Keratinocyte (primary cell): Measurements from ENCODE around the gene VAT1L. TPM values are rescaled to one million over a fixed set of nuclear protein-coding genes. Genes with fewer than 3 reads are reported as not detected.

Experiments used
- DNase-seq: peaks from one replicate; pipeline ENCODE4 v3.0.0-alpha.2; 2011; ENCODE audit warnings: low read depth, missing footprints, low spot score
- FAIRE-seq: peaks from 2 replicates; lab custom pipeline; 2011; peaks lifted over from hg19 to GRCh38; lab: Jason Lieb, UNC
- H2AFZ ChIP-seq: 2 replicates; pipeline ENCODE4 v1.6.0; 2012; ENCODE audit warnings: low read length, control low read depth, inconsistent platforms; ENCODE audit not compliant: control insufficient read depth
- H3K27ac ChIP-seq: 2 replicates; pipeline ENCODE4 v1.5.1; 2011; ENCODE audit warnings: low read length; ENCODE audit not compliant: control insufficient read depth, insufficient read depth
- H3K27me3 ChIP-seq: 3 replicates; pipeline ENCODE4 v1.6.0; 2011; ENCODE audit warnings: low read length; ENCODE audit not compliant: control insufficient read depth, insufficient read depth; ENCODE audit errors: extremely low read depth
- H3K36me3 ChIP-seq, 2 experiments: 2 replicates in 1 of 2; 3 replicates in 1 of 2; pipeline ENCODE4 v1.5.1; 2011; ENCODE audit warnings: low read length in 2 of 2, mild to moderate bottlenecking in 1 of 2; ENCODE audit not compliant: control insufficient read depth in 2 of 2, insufficient read depth in 2 of 2; ENCODE audit errors: extremely low read depth in 1 of 2
- H3K4me1 ChIP-seq: 3 replicates; pipeline ENCODE4 v1.5.1; 2011; ENCODE audit warnings: low read length; ENCODE audit not compliant: control insufficient read depth, insufficient read depth; ENCODE audit errors: extremely low read depth
- H3K4me2 ChIP-seq: 3 replicates; pipeline ENCODE4 v1.6.0; 2011; ENCODE audit warnings: low read depth, low read length; ENCODE audit not compliant: control insufficient read depth, insufficient read depth; ENCODE audit errors: extremely low read depth
- H3K4me3 ChIP-seq, 3 experiments: fragments of 200-600 bp in 1 of 3; sonication (generic) in 1 of 3; 2 replicates in 2 of 3; 3 replicates in 1 of 3; pipeline ENCODE4 v1.5.1; 2011 to 2016; ENCODE audit warnings: low read length in 3 of 3, mild to moderate bottlenecking in 3 of 3, control low read depth in 2 of 3, inconsistent platforms in 1 of 3, low read depth in 1 of 3, mixed read lengths in 1 of 3, mixed run types in 1 of 3, moderate library complexity in 1 of 3; ENCODE audit not compliant: control insufficient read depth in 2 of 3, insufficient read depth in 2 of 3; ENCODE audit errors: extremely low read depth in 1 of 3
- H3K79me2 ChIP-seq: 2 replicates; pipeline ENCODE4 v1.6.0; 2012; ENCODE audit warnings: low read length; ENCODE audit not compliant: control insufficient read depth, insufficient read depth
- H3K9ac ChIP-seq: 3 replicates; pipeline ENCODE4 v1.6.0; 2011; ENCODE audit warnings: low read length; ENCODE audit not compliant: control insufficient read depth, insufficient read depth; ENCODE audit errors: extremely low read depth
- H3K9me1 ChIP-seq: 3 replicates; pipeline ENCODE4 v1.6.0; 2011; ENCODE audit warnings: low read length; ENCODE audit not compliant: control insufficient read depth, insufficient read depth; ENCODE audit errors: extremely low read depth
- H3K9me3 ChIP-seq: 2 replicates; pipeline ENCODE4 v1.5.1; 2012; ENCODE audit warnings: low read depth, low read length; ENCODE audit not compliant: control insufficient read depth
- H4K20me1 ChIP-seq: 3 replicates; pipeline ENCODE4 v1.6.0; 2011; ENCODE audit warnings: low read length; ENCODE audit not compliant: control insufficient read depth, insufficient read depth; ENCODE audit errors: extremely low read depth
- CTCF ChIP-seq, 3 experiments: IDR thresholded peaks in 1 of 3; conservative IDR thresholded peaks in 1 of 3; optimal IDR thresholded peaks in 1 of 3; 2 replicates in 2 of 3; 3 replicates in 1 of 3; pipeline versions ENCODE3 to v1.5.1; 2011; ENCODE audit warnings: low read length in 3 of 3, mild to moderate bottlenecking in 3 of 3, moderate library complexity in 2 of 3, control low read depth in 1 of 3, inconsistent platforms in 1 of 3; ENCODE audit not compliant: insufficient read depth in 2 of 3; ENCODE audit errors: extremely low read depth in 1 of 3
- EZH2 ChIP-seq: IDR thresholded peaks from one replicate; pipeline ENCODE4 v1.6.1; 2012; ENCODE audit warnings: inconsistent platforms, mild to moderate bottlenecking, low read length, moderate library complexity
- dilution Hi-C: fragments of 300-500 bp; cut with MboI; formaldehyde crosslinking; loops from one replicate; pipeline ENCODE4 v1.7.0; 2020; ENCODE audit warnings: low sequenced_read_pairs; ENCODE audit not compliant: extremely low pct_ligation_motif_present
- polyA plus RNA-seq, 5 experiments: library from polyadenylated mRNA; depleted of rRNA in 3 of 5; stranded (reverse) in 3 of 5; stranded (forward) in 1 of 5; unstranded in 1 of 5; fragments of >200 nt; gene quantifications; 1 replicate in 1 of 5; 2 replicates in 3 of 5; 3 replicates in 1 of 5; pipeline versions ENCODE4 v1.2.1 to v1.2.3, GENCODE V29; 2011 to 2012; ENCODE audit warnings: missing spikeins in 2 of 5, low read depth in 1 of 5, low replicate concordance in 1 of 5

The VAT1L gene
- polyA plus RNA-seq, 1 donor (not counting 4 experiments of a cell fraction or from before 2014, with no cell fraction given), result not detected

- dilution Hi-C loops, result no loop called here
- FAIRE-seq, result no peak
Observed at GRCh38 chr16:78025631-78026030, 237.3 kb downstream of the VAT1L start.

GRCh38 chr16:78028018-78028417 is 239.7 kb downstream of the VAT1L start:
- Histone ChIP-seq H3K4me1 (no peaks in the 10 kb centered on the region), H3K9me1 (no peaks in the 10 kb centered on the region)

More at GRCh38 chr16:78025631-78026030, 237.3 kb downstream of the VAT1L start:
- Histone ChIP-seq H3K4me1 (no peaks in the 10 kb centered on the region), H3K9me1 (no peaks in the 10 kb centered on the region), H4K20me1 (no peaks in the 10 kb centered on the region), H3K27me3 (no peaks in the 10 kb centered on the region), H3K79me2 (no peaks in the 10 kb centered on the region), H2AFZ (no peak overlapping the region), H3K9ac (no peak overlapping the region), H3K9me3 (no peaks in the 10 kb centered on the region), H3K4me3 (no peak overlapping the region), H3K36me3 (no peaks in the 10 kb centered on the region), H3K27ac (no peak overlapping the region), H3K4me2 (no peak overlapping the region)
- TF ChIP-seq CTCF (optimal IDR thresholded peaks at IDR 0.05 in 1 of 3, IDR thresholded peaks at IDR 0.05 in 1 of 3, conservative IDR thresholded peaks at IDR 0.05 in 1 of 3; ENCODE audit: extremely low read depth in 1 of 3, insufficient read depth in 2 of 3, low read length in 3 of 3), result no peak
- no peak for TF ChIP-seq EZH2
- no peak for DNase-seq

More at GRCh38 chr16:78028018-78028417, 239.7 kb downstream of the VAT1L start:
- no peak overlapping the region for H2AFZ ChIP-seq
- H3K4me2 ChIP-seq, result no peak overlapping the region
- no peak overlapping the region for H3K4me3 ChIP-seq
- H3K27ac ChIP-seq, result no peak overlapping the region
- dilution Hi-C loops, result no loop called here
- H3K27me3 ChIP-seq, result no peaks in the 10 kb centered on the region
- no peak for DNase-seq
- H3K9ac ChIP-seq, result no peak overlapping the region
- no peak for FAIRE-seq
- no peaks in the 10 kb centered on the region for H3K36me3 ChIP-seq
- no peaks in the 10 kb centered on the region for H3K79me2 ChIP-seq
- no peaks in the 10 kb centered on the region for H4K20me1 ChIP-seq
- H3K9me3 ChIP-seq, result no peaks in the 10 kb centered on the region
- TF ChIP-seq EZH2 (no peak), CTCF (optimal IDR thresholded peaks at IDR 0.05 in 1 of 3, IDR thresholded peaks at IDR 0.05 in 1 of 3, conservative IDR thresholded peaks at IDR 0.05 in 1 of 3; ENCODE audit: extremely low read depth in 1 of 3, insufficient read depth in 2 of 3, low read length in 3 of 3) (no peak)

Other genes starting within 250 kb of the VAT1L start
- gene NUDT7, start 66.0 kb upstream of the VAT1L start, polyA plus RNA-seq, result 8.8 to 14.6 TPM (median 12.2 TPM) in 3 replicates
- gene CLEC3A, start 234.0 kb downstream of the VAT1L start, polyA plus RNA-seq, result not detected in 3 replicates